Measurements from ENCODE around the gene ENOSF1. TPM values are rescaled to one million over a fixed set of nuclear protein-coding genes. Genes with fewer than 3 reads are reported as not detected.
"Not testable (repeated sequence)": the region's sequence is repeated elsewhere in the genome, so short reads cannot be mapped to it uniquely, and the experiment has no call there.

The ENOSF1 gene
- total RNA-seq, 3 donors from 2014 or later (not counting 1 experiment from before 2014, with no cell fraction given): 36.3 to 51.5 (median 39.8) TPM

DNA sequence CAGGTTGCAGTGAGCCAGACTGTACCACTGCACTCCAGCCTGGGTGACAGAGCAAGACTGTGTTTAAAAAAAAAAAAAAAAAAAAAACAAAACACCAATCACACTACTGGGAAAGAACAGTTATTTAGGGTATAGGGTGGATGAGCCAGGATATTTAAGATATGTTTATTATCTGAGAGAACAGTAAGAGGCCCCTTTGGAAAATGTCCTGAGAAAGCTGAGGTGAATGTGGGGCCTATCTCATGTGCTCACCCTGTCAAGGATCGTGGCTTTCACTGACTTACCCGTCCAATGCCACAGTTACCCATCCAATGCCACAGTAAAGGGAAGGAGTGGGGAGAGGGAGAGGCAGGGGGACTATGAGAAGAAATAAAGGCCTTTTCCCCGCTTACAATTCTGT is 19.9 kb upstream of the ENOSF1 start:
- H3K4me3 Mint-ChIP-seq: no peak overlapping the region
- H3K4me1 ChIP-seq (ENCODE audit: control insufficient read depth, insufficient read depth, low read length): no peaks in the 10 kb centered on the region
- no peaks in the 10 kb centered on the region for H3K9me3 Mint-ChIP-seq
- TF ChIP-seq, protein P1, sequence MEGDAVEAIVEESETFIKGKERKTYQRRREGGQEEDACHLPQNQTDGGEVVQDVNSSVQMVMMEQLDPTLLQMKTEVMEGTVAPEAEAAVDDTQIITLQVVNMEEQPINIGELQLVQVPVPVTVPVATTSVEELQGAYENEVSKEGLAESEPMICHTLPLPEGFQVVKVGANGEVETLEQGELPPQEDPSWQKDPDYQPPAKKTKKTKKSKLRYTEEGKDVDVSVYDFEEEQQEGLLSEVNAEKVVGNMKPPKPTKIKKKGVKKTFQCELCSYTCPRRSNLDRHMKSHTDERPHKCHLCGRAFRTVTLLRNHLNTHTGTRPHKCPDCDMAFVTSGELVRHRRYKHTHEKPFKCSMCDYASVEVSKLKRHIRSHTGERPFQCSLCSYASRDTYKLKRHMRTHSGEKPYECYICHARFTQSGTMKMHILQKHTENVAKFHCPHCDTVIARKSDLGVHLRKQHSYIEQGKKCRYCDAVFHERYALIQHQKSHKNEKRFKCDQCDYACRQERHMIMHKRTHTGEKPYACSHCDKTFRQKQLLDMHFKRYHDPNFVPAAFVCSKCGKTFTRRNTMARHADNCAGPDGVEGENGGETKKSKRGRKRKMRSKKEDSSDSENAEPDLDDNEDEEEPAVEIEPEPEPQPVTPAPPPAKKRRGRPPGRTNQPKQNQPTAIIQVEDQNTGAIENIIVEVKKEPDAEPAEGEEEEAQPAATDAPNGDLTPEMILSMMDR (IDR thresholded peaks at IDR 0.05): no peak
- ATAC-seq (no peak), DNase-seq (no peak)
- peaks cover 33% of the 10 kb centered on the region for H3K36me3 ChIP-seq (ENCODE audit: control insufficient read depth, insufficient read depth, low read length)
- H3K4me1 Mint-ChIP-seq: peaks cover 3 to 6% of the 10 kb centered on the region in 2 donors
- H3K27ac ChIP-seq (ENCODE audit: low read length): no peak overlapping the region
- no peak overlapping the region for H3K4me3 ChIP-seq (ENCODE audit: low read length)
- H3K36me3 Mint-ChIP-seq: peaks cover 8% of the 10 kb centered on the region
- H3K27me3 Mint-ChIP-seq (ENCODE audit: low read depth in 2 of 2): no peaks in the 10 kb centered on the region
- 100% methylated on average over 1 of the region's 3 CpGs for whole genome bisulfite sequencing (ENCODE audit: insufficient coverage)
- no peaks in the 10 kb centered on the region for H3K9me3 ChIP-seq (ENCODE audit: control insufficient read depth, insufficient read depth, low read length)
- no peaks in the 10 kb centered on the region for H3K27me3 ChIP-seq (ENCODE audit: control insufficient read depth, insufficient read depth, low read length)
- H3K27ac Mint-ChIP-seq: peak overlapping the region in 1 of 2 donors; percentile 41
- intact Hi-C loops (cut with micrococcal nuclease): no loop called here

DNA sequence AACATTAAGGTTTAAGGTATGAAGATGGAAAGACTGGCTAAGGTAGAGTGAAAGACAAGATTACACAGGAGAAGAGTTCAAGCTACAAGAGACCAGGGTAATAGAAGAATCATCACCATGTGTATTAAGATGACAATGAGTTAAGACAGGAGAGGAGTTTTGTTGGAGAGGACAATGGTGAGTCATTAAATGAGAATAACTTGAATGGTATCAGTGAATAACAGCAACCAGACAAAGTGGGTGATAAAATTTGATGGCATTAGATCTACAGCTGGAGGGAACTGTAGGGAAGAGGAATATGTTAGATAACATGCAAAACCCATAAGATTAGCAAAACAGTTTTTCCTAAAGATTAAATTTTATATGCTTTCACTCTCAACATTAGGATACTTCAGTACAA is 18.8 kb upstream of the ENOSF1 start:
- Histone ChIP-seq H3K4me1 (ENCODE audit: control insufficient read depth, insufficient read depth, low read length) (no peaks in the 10 kb centered on the region), H3K4me3 (ENCODE audit: low read length) (no peak overlapping the region), H3K36me3 (ENCODE audit: control insufficient read depth, insufficient read depth, low read length) (peaks cover 25% of the 10 kb centered on the region), H3K27ac (ENCODE audit: low read length) (no peak overlapping the region), H3K9me3 (ENCODE audit: control insufficient read depth, insufficient read depth, low read length) (no peaks in the 10 kb centered on the region), H3K27me3 (ENCODE audit: control insufficient read depth, insufficient read depth, low read length) (no peaks in the 10 kb centered on the region)
- TF ChIP-seq, protein P1 (IDR thresholded peaks at IDR 0.05): no peak
- Mint-ChIP-seq H3K4me1 (peaks cover 3 to 6% of the 10 kb centered on the region in 2 donors), H3K9me3 (no peaks in the 10 kb centered on the region), H3K36me3 (no peaks in the 10 kb centered on the region), H3K4me3 (no peak overlapping the region), H3K27me3 (ENCODE audit: low read depth in 2 of 2) (no peaks in the 10 kb centered on the region), H3K27ac (peak overlapping the region; percentile 2 to 6)
- intact Hi-C loops (cut with micrococcal nuclease): no loop called here
- ATAC-seq: no peak
- DNase-seq: no peak

DNA sequence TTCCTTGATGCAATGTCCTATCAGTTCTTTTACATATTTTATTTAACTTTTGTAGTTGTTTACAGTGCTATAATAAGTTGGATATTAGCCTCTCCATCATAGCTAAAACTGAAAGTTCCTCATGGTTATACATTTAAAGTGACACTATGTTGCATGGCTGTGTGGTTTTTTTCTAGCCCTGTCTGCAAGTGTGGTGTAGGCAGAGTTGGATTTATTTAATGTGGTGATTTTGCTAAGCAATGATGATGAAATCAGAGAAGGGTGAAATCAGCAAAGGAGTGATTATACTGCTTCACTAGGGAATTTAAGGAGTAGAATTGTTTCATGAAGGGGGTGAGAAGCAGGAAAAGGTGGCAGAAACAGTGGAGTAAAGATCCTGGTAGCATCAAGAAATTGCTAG is 18.3 kb upstream of the ENOSF1 start:
- H3K4me1 Mint-ChIP-seq: peaks cover 3 to 6% of the 10 kb centered on the region in 2 donors
- no peaks in the 10 kb centered on the region for H3K9me3 Mint-ChIP-seq
- Histone ChIP-seq H3K36me3 (ENCODE audit: control insufficient read depth, insufficient read depth, low read length) (peaks cover 21% of the 10 kb centered on the region), H3K4me1 (ENCODE audit: control insufficient read depth, insufficient read depth, low read length) (no peaks in the 10 kb centered on the region), H3K9me3 (ENCODE audit: control insufficient read depth, insufficient read depth, low read length) (no peaks in the 10 kb centered on the region), H3K27me3 (ENCODE audit: control insufficient read depth, insufficient read depth, low read length) (no peaks in the 10 kb centered on the region), H3K27ac (ENCODE audit: low read length) (no peak overlapping the region), H3K4me3 (ENCODE audit: low read length) (no peak overlapping the region)
- no peak overlapping the region for H3K4me3 Mint-ChIP-seq
- TF ChIP-seq, protein P1 (IDR thresholded peaks at IDR 0.05): no peak
- H3K36me3 Mint-ChIP-seq: no peaks in the 10 kb centered on the region
- intact Hi-C loops (cut with micrococcal nuclease): no loop called here
- no peak for DNase-seq
- ATAC-seq: no peak
- no peaks in the 10 kb centered on the region for H3K27me3 Mint-ChIP-seq (ENCODE audit: low read depth in 2 of 2)
- peak overlapping the region; percentile 4 to 6 for H3K27ac Mint-ChIP-seq

DNA sequence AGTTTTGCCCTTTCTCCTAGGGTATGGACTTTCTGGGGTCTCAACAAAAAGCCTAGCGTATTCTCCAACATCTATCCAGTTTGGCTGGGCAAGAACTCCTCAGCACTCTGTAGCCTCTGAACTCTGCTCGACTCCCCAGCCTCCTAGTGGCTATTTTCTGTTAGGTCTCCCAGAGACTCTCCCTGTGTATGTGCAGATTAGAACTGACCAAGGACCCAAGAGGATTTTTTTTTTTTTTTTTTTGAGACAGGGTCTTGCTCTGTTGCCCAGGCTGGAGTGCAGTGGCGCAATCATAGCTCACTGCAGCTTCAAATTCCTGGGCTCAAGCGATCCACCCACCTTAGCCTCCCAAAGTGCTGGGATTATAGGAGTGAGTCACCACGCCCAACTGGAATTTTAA is 17.7 kb upstream of the ENOSF1 start:
- 90% methylated on average over 5 of the region's 5 CpGs for WGBS (ENCODE audit: insufficient coverage)
- not testable (repeated sequence) for H3K36me3 Mint-ChIP-seq

More for the DNA sequence above, 17.7 kb upstream of the ENOSF1 start:
- DNase-seq; H3K27me3 Mint-ChIP-seq (ENCODE audit: low read depth in 2 of 2); H3K27me3 ChIP-seq (ENCODE audit: control insufficient read depth, insufficient read depth, low read length); H3K4me1 ChIP-seq (ENCODE audit: control insufficient read depth, insufficient read depth, low read length); H3K9me3 ChIP-seq (ENCODE audit: control insufficient read depth, insufficient read depth, low read length); H3K4me1 Mint-ChIP-seq; H3K4me3 Mint-ChIP-seq; intact Hi-C loops (cut with micrococcal nuclease); H3K9me3 Mint-ChIP-seq; H3K4me3 ChIP-seq (ENCODE audit: low read length); H3K27ac ChIP-seq (ENCODE audit: low read length): not testable (repeated sequence)
- H3K36me3 ChIP-seq (ENCODE audit: control insufficient read depth, insufficient read depth, low read length): peaks cover 16% of the 10 kb centered on the region
- ATAC-seq: peak; percentile 41 to 67 (median 52)
- H3K27ac Mint-ChIP-seq: peak overlapping the region; percentile 31 to 42

Data from natural killer cell (primary cell).